ENCODE data around the gene CASQ1. TPM values are rescaled to one million over a fixed set of nuclear protein-coding genes. Genes with fewer than 3 reads are reported as not detected.

CASQ1 gene
- polyA plus RNA-seq, 1 donor from 2014 or later, result not detected

- Histone ChIP-seq H3F3A (ENCODE audit: insufficient read depth, low read length, poor library complexity, severe bottlenecking) (peaks cover 5% of the 10 kb centered on the region), H3K36me3 (ENCODE audit: insufficient read depth, low read length) (peaks cover 15% of the 10 kb centered on the region), H3K9me3 (ENCODE audit: low read length) (no peaks in the 10 kb centered on the region), H3K4me3 (ENCODE audit: low read length) (peak overlapping the region; percentile 56), H3K9me2 (ENCODE audit: insufficient read depth, low read length) (no peaks in the 10 kb centered on the region), H3K27ac (ENCODE audit: low read length) (peak overlapping the region; percentile 87), H4K20me1 (ENCODE audit: insufficient read depth) (no peaks in the 10 kb centered on the region), H3K79me2 (replicated peaks; ENCODE audit: insufficient read depth, low read length) (peaks cover 29% of the 10 kb centered on the region), H3K4me2 (ENCODE audit: low read length) (peak overlapping the region; percentile 82), H3K27me3 (ENCODE audit: insufficient read depth, low read depth, low read length) (no peaks in the 10 kb centered on the region), H2AFZ (ENCODE audit: low read depth, low read length) (no peak overlapping the region), H3K9ac (ENCODE audit: low read length) (peak overlapping the region; percentile 51)
- TF ChIP-seq RAD21 (conservative IDR thresholded peaks at IDR 0.05), result no peak
- TF ChIP-seq EP300 (conservative IDR thresholded peaks at IDR 0.05; ENCODE audit: poor library complexity, severe bottlenecking), result no peak
- TF ChIP-seq MXI1 (conservative IDR thresholded peaks at IDR 0.05; ENCODE audit: poor library complexity, severe bottlenecking), result no peak
- TF ChIP-seq TAF1 (IDR thresholded peaks at IDR 0.05; ENCODE audit: low read depth), result no peak
- no peak for TF ChIP-seq REST (IDR thresholded peaks at IDR 0.05; ENCODE audit: borderline replicate concordance)
- TF ChIP-seq CTCF (IDR thresholded peaks at IDR 0.05; ENCODE audit: poor library complexity, severe bottlenecking), result no peak
- no peak for TF ChIP-seq EZH2 (IDR thresholded peaks at IDR 0.05; ENCODE audit: borderline replicate concordance, insufficient read depth, low read length, poor library complexity, severe bottlenecking)
- no peak for TF ChIP-seq SMC3 (conservative IDR thresholded peaks at IDR 0.05; ENCODE audit: poor library complexity)
- TF ChIP-seq POLR2AphosphoS5 (IDR thresholded peaks at IDR 0.05), result no peak
These were observed 20.2 kb downstream of the CASQ1 start for GRCh38 chr1:160210561-160210960.

- Histone ChIP-seq H3K4me3 (ENCODE audit: low read length) (peak overlapping the region; percentile 56), H4K20me1 (ENCODE audit: insufficient read depth) (no peaks in the 10 kb centered on the region), H3F3A (ENCODE audit: insufficient read depth, low read length, poor library complexity, severe bottlenecking) (peaks cover 5% of the 10 kb centered on the region), H3K4me2 (ENCODE audit: low read length) (peak overlapping the region; percentile 82), H3K27me3 (ENCODE audit: insufficient read depth, low read depth, low read length) (no peaks in the 10 kb centered on the region), H3K27ac (ENCODE audit: low read length) (peak overlapping the region; percentile 87), H3K9me3 (ENCODE audit: low read length) (no peaks in the 10 kb centered on the region), H3K36me3 (ENCODE audit: insufficient read depth, low read length) (peaks cover 15% of the 10 kb centered on the region), H3K79me2 (replicated peaks; ENCODE audit: insufficient read depth, low read length) (peaks cover 27% of the 10 kb centered on the region), H3K9ac (ENCODE audit: low read length) (peak overlapping the region; percentile 52), H2AFZ (ENCODE audit: low read depth, low read length) (no peak overlapping the region), H3K9me2 (ENCODE audit: insufficient read depth, low read length) (no peaks in the 10 kb centered on the region)
- TF ChIP-seq RAD21 (conservative IDR thresholded peaks at IDR 0.05), result no peak
- TF ChIP-seq EP300 (conservative IDR thresholded peaks at IDR 0.05; ENCODE audit: poor library complexity, severe bottlenecking), result peak; percentile 42
- no peak for TF ChIP-seq EZH2 (IDR thresholded peaks at IDR 0.05; ENCODE audit: borderline replicate concordance, insufficient read depth, low read length, poor library complexity, severe bottlenecking)
- TF ChIP-seq CTCF (IDR thresholded peaks at IDR 0.05; ENCODE audit: poor library complexity, severe bottlenecking), result no peak
- peak; percentile 46 for TF ChIP-seq MXI1 (conservative IDR thresholded peaks at IDR 0.05; ENCODE audit: poor library complexity, severe bottlenecking)
- TF ChIP-seq POLR2AphosphoS5 (IDR thresholded peaks at IDR 0.05), result peak; percentile 39
These were observed 20.8 kb downstream of the CASQ1 start for GRCh38 chr1:160211046-160211790.
